HG03066 (cell line): ENCODE measurements around the gene ZNF749.
A peak's percentile ranks its signal among the peaks of the same experiment; 100 is the strongest.

Source experiments
- ATAC-seq: cut with Tn5 transposase; IDR thresholded peaks from one replicate; pipeline ENCODE4 v1.9.1; 2021; ENCODE audit warnings: low read depth; ENCODE audit not compliant: unreplicated experiment

Gene ZNF749

DNA sequence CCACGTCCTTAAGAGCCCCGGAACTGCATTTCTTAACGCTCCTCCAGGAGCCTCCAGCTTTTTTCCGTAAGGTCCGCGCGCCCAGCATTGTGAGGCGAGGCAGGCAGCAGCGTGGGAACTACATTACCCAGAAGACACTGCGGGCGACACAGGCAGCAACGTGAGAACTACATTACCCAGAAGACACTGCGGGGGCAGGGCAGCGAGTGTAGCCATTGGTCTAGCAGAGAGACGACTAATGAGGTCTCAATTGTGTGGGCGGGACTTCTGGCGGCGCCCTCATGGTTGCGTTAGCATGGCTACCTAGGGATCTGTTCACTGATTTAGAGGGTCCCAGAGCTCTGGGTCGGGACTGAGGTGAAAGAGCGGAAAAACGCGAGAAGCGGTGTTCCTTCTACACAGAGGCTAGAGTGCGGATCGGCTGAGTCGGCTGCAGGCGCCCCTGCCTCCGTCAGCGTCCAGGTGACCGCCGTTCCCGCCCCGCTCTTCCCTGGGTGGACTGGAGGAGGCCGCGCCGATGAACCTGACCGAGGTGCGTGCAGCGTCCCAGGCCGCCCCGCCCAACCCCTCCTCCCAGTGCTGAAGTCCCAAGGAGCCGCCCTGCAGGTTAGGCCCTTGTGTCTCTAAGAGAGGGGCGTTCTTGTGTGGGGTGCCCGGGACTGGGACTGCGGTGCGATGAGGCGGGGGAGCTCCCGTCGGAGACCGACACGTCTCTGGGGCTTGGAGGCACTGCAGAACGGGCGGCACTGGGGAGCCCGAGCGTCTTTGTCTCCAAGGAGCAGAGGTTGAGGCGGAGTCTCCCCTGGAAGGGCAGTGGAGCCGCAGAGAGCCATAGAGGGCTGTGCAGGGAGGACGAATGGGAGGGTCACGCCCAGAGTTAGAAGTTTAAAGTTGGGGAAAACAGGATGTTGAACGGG, at the start of gene ZNF749:
ZNF749 (plus strand) TSS at position 264 of the 917 bp plus-strand sequence; CDS start at position 518, 254 bp downstream.
- ATAC-seq = peak; percentile 96

DNA sequence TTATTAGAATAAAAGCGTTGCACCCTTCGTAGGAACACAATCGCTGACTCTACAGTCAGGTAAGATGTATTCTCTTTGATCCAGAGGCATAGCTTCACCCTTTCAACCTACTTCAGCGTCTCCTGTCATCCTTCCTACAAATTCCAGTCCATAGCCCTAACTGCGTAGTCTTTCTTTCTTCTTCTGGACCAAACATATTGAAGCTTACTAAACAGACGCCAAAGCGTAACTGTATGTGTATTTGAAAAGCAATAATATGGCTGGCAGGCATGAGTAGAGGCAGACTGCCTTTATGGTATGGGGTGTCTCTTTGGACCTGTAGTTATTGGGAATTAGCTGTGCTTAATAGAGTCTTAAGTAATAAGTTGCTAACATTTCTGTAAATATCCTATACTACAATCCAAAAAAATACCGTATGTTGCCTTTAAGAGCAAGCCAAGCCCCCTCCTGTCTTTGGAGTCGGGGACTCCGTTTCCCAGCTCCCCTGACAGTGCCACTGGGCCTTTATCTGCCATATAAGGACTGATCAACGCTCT, 45.9 kb upstream of the ZNF749 start:
- no peak for ATAC-seq

DNA sequence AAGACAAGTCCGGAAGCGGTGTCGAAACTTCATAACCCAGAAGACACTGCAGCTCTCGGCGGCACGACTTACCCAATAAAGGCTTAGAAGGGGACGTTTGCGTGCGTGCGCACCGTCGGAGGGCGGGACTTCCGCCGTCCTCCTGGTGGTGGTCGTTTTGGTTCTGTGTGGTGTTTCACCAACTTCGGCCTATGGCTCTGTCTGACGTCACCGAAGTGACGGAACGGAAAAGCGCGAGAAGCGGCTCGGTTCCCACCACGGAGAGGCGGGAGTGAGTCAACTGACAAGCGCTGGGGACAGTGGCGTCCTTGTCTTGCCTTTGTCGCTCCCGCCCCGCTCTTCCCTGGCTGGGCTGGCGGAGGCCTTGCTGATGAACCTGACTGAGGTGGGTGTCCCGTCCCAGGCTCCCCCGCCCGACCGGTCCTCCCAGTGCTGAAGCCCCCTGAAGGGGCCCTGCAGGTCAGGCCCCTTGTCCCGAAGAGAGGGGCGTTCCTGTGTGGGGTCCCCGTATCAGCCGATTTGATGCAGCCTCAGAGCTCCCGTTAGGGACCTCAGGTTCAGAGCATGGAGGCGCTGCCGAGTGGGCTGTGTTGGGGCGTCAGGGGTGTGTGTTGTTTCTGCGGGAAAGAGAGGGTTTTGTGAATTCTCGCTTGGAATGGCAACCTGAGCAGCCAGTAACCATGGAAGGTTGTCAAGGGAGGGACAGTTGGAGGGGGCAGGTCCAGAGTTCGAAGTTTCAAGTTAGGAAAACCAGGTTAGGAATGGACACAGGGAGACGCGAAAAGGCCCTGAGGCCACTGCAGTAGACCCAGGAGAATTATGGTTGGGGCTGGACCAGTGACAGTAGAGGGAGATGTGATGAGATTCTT, 45.2 kb upstream of the ZNF749 start, which contains the start of gene ZNF548:
ZNF548 (plus strand) TSS at position 125 of the 869 bp plus-strand sequence; CDS start at position 371, 246 bp downstream.
- ATAC-seq = peak; percentile 98

DNA sequence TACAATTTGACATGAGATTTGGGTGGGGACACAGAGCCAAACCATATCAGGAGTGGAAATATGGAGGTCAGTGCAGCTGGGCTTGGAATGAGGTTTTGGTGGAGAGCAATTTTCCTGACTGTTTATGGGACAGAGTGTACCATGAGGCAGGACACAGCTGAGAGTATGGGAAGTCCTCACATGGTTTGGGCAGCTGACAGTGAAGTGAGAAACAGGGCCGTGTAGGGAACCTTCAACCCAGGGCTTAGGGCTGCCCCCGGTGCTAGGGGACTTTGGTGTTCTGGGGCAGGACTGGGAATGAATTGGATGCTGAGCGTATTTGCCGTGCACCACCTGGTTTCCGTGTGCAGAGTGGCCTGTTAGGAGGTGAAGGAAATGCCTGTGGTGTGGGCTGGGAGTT, 39.4 kb upstream of the ZNF749 start:
- ATAC-seq = no peak

DNA sequence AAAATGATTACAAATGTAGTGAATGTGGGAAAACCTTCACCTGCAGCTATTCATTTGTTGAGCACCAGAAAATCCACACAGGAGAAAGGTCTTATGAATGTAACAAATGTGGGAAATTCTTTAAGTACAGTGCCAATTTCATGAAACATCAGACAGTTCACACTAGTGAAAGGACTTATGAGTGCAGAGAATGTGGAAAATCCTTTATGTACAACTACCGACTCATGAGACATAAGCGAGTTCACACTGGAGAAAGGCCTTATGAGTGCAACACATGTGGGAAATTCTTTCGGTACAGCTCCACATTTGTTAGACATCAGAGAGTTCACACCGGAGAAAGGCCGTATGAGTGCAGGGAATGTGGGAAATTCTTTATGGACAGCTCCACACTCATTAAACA, 36.3 kb upstream of the ZNF749 start:
- ATAC-seq = no peak

DNA sequence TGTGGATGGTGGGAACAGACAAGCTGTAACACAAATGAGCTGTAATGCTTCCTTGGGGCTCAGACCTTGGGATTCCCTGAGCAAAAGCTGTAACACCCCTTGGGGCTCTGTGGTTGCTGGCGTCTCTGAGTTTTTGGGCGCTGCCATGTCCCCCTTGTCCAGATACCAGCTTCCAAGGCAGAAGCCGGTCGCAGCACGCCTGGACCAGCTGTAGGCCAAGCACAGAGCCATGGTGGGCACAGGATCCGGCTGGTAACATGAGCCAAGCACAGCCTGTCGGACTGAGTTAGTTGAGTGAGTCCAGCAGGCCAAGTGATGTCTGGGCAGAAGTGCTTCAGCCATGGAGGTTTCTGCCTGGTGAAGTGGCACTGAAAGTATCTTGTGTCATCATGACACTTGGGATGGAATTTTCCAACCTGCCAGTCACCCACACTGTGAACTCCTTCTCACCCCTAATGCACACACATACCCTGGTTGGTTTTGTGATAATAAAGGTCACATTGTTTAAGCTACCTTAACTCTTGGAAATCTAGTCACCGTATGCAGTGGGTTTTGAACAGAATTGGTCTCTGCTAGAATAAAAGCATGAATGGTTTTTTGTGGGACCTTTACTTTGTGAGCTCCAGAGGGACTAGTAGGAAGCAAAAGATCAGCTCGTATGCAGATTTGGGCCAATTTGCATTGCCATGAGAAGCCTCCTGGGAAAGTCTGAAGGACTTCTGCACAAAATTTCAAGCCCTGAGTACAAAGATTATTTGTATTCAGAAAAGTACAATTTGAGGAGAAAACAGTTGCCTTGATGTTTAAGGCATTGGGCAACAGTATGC, 31.2 kb upstream of the ZNF749 start:
- ATAC-seq = no peak

DNA sequence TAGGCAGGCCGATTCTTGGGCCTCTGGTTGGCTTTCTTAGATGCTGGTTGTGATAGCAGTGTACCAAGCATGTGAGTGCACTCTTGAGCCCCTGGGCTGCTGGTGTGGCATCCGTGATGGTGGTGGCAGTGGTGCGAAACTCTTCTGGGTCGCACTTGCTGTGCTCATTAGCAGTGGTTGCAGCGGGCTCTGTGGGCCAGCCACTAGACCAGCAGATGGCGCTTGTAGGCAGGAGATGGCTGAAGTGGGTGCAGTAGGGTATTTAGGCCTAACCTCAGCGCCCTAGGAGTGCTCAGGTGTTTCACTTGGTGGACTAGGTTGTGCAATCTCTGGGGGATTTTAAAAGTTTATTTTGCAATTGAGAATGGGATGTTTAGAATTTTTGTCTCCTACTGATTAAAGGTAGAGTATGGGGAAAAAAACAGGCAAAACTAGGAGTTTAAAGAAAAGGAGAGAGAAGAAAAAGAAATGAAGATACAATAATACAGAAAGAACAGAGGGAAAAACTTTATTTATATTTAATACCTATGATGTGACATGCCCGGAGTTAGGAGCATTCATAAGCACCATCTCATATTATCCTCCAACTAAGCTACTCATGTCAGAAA, 28.5 kb upstream of the ZNF749 start:
- no peak for ATAC-seq

DNA sequence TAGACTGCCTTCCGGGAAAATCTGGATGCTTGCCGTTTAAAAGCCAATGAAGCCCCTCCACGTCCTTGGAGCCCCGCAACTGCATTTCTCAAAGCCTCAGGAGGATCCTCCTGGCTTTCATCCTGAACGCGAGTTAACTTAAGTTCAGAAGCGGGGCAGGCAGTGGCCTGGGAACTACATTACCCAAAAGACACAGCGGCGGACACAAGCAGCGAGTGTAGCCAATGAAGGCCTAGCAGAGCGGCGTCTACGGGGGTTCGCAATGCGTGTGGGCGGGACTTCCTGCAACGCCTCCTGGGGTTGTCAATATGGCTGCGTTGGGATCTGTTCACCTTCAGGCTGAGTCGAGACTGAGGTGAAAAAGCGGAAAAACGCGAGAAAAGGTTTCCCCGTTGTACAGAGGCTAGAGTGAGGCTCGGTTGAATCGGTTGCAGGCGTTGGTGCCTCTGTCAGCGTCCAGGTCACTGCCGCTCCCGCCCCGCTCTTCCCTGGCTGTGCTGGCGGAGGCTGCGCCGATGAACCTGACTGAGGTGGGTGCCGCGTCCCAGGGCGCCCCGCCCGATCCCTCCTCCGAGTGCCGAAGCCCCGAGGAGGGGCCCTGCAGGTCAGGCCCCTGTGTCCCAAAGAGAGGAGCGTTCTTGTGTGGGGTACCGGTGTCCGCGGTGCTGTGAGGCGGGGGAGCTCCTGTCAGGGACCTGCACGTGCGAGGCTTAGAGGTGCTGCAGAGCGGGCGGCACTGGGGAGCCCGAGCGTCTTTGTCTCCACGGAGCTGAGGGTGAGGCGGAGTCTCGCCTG, 24.1 kb upstream of the ZNF749 start, which contains the start of gene ZNF17:
ZNF17 (plus strand) TSS at position 285 of the 795 bp plus-strand sequence. CDS start 2,455 bp downstream, outside the sequence.
- ATAC-seq = peak; percentile 99

DNA sequence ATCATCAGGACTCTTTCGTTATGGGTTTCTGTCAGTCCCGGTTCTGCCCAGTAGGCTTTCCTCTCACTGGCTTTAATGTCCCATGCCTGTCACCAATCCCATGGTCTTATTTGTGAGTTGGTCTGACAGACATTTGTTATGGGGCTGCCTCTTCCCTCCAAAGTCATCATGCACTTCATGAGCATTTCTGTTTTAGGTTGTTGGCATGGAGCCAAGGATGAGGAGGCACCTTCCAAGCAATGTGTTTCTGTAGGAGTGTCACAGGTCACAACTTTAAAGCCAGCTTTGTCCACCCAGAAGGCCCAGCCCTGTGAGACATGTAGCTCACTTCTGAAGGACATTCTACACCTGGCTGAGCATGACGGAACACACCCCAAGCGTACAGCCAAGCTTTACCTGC, 15.7 kb upstream of the ZNF749 start:
- no peak for ATAC-seq

DNA sequence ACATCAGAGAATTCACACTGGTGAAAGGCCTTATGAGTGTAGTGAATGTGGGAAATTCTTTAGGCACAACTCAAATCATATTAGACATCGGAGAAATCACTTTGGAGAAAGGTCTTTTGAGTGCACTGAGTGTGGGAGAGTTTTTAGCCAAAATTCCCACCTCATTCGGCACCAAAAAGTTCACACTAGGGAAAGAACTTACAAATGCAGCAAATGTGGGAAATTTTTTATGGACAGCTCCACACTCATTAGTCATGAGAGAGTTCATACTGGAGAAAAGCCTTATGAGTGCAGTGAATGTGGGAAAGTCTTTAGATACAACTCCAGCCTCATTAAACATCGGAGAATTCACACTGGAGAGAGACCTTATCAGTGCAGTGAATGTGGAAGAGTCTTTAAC, 14.1 kb upstream of the ZNF749 start:
- ATAC-seq = no peak

DNA sequence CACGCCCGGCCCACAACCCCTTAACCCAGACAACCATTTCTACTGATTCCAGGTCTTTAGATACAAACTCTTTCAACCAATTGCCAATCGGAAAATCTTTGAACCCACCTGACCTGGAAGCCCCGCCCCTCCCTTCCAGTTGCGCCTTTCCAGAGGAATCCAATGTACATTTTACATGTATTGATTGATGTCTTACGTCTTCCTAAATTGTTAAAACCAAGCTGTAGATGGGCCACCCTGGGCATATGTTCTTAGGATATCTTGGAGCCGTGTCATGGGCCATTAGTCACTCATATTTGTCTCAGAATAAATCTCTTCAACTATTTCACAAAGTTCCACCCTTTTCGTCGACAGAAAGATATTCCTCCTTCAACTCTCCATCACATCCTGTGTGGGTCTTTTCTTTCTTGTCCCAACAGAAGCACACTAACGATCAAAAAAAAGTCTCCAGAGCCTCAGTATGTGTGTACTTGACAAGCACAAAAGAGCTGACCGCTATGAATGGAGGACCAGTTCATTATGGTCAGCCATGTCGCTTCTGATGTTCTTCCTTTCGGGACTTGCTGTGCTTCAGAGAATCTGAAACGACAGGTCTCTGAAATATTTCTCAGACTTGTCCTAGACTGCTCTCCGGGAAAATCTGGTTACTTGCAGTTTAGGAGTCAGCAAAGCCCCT, 601 bp upstream of the ZNF749 start:
- ATAC-seq = no peak

DNA sequence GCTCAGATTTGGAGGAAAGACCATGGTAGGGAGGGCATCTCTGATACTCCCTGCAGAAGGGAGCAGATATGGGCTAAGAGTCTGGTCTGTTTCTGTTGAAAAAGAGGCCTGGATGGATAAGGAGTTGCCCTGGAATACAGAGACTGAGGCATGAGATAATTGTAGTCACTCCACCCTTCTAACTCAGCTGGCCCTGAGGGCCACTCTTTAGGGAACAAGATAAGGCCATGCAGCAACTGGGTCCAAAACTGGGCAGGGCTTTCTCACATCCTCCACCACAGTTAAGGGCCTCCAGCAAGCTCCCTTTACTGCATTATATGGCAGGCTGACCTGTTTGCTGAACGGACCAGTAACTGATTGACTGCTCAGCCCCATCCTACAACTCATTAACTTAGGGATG, 1.3 kb downstream of the ZNF749 start:
- ATAC-seq = no peak

DNA sequence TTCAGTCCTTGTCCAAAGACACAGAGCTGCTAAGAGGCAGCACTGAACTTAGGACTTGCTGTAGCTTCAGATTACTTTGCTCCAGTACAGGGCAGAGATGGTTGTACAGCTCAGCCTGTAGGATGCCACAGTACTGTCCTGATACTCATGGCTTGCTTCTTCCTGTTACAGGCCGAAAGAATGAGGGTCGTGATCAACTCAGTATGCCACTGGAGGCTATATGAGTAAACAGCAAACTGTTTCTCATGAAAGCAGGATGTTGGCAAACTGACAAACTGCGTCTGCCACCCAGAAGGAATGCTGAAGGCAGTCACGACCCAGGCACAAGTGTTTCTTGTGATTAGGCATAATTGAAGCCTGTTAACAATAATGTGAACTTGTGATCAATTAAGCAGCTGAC, 2.8 kb downstream of the ZNF749 start:
- ATAC-seq = no peak

DNA sequence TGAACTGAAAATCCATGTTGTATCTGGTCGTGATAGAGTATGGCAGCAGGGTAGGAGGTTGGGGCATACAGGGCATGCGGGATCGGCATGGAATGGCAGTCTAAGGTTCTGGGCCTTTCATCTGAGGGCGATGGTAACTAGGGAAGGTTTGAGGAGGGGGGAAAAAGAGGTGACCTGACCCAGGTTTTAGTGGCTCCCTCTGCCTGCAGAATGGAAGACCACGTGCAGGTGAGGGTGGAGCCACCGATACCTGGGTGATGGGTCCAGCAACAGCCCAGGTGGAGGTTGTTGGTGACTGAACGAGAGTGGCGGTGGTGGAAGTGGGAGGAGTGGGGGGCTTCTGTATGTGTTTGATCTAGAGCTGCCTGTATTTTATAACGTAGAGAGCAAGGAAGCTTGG, 3.8 kb downstream of the ZNF749 start:
- no peak for ATAC-seq

DNA sequence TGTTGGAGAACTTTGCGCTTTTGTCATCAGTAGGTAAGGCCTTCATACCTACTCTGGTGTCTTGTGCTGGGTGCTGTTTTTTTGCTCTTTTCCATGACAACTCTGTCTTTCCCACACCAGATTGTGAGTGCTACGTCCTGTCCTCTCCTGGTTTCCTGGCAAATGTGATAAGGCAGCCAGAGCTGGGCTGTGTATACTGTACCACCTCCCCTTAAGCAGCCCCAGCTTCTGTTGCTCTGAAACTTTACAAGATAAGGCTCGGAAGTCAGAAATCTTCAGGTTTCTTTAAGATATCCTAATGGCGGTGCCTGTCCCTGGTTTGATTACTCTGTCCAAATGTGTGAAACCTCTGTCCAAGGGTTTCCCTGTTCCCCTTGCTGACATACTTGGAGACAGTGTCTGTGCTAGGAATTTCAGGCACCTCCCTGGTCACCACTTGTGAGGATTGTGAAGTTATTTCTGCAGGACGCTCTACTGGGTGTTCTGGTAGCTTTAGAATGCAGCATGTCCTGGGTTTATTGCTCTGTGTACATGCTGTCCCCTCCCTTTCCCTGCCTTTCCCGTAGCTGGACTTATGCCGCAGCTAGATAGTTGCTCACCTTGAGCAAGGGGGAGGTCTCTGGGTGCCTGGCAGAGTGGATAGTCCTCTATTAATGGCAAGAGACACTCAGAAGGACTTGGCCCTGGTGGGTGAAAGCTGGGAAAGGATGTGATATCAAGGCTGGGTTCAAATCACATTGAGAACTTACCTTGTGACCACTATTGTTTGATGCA, 7.0 kb downstream of the ZNF749 start:
- no peak for ATAC-seq

DNA sequence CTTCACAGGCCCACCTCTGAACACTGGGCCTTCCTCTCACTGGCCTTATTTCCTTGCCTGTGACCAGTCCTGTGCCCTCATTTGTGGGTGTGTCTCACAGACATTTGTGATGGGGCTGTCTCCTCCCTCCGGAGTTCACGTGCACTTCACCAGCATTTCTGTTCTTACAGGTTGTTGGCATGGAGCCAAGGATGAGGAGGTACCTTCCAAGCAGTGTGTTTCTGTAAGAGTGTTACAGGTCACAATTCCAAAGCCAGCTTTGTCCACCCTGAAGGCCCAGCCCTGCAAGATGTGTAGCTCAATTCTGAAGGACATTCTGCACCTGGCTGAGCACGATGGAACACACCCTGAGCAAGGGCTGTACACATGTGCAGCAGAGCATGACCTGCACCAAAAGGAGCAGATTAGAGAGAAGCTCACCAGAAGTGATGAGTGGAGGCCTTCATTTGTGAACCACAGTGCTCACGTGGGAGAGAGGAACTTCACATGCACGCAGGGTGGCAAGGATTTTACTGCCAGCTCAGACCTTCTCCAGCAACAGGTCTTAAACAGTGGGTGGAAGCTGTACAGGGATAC, 8.1 kb downstream of the ZNF749 start:
- ATAC-seq = no peak

DNA sequence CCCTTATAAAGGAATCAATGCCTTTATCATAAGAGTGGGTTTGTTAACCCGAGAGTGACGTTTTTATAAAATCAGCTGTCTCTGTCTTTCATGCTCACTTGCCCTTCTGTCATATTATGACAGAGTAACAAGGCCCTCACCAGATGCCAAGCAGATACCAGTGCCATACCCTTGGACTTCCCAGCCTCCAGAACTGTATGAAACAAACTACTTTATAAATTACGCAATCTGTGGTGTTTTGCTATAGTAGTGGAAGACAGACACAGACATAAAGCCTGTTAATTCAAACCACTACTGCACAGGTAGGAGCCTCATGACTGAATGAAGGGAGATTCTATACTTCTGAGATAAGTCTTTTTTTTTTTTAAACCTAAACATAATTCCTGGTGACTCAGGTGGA, 17.2 kb downstream of the ZNF749 start:
- ATAC-seq = no peak
